Fibroblast of lung (primary cell): ENCODE results near the gene CCDC194.

ENCODE experiments used
- CTCF ChIP-seq, 2 donors: IDR thresholded peaks in 1 of 2; conservative IDR thresholded peaks in 1 of 2; 1 replicate in 1 of 2; 2 replicates in 1 of 2; pipeline ENCODE4 v1.5.1; 2011 to 2012; ENCODE audit warnings: low read length in 2 of 2, control low read depth in 1 of 2, inconsistent platforms in 1 of 2, low read depth in 1 of 2, mild to moderate bottlenecking in 1 of 2
- EZH2 ChIP-seq: IDR thresholded peaks from 2 replicates; pipeline ENCODE4 v1.5.1; 2012; ENCODE audit warnings: low read length, control low read depth, mild to moderate bottlenecking; ENCODE audit errors: missing control alignments

GRCh38 chr19:17404015-17404414 lies 10.0 kb upstream of the CCDC194 start:
- TF ChIP-seq CTCF (conservative IDR thresholded peaks at IDR 0.05 in 1 of 2, IDR thresholded peaks at IDR 0.05 in 1 of 2; ENCODE audit: low read depth in 1 of 2, low read length in 2 of 2): no peak
- no peak for TF ChIP-seq EZH2
